HL-60 (cell line): ENCODE data around the gene SHISA3.

Experiments used
- POLR2AphosphoS5 ChIP-seq: IDR thresholded peaks from 2 replicates; pipeline ENCODE4 v1.6.1; 2012; ENCODE audit warnings: low read depth
- TF ChIP-seq, protein P1 (sequence below): IDR thresholded peaks from one replicate; pipeline ENCODE4 v1.5.1; 2011; ENCODE audit warnings: low read length, control low read depth, inconsistent platforms; ENCODE audit not compliant: insufficient read depth
- TF ChIP-seq, protein P2 (sequence below): IDR thresholded peaks from 2 replicates; pipeline ENCODE4 v1.6.1; 2012; ENCODE audit warnings: low read depth; ENCODE audit not compliant: insufficient replicate concordance

DNA sequence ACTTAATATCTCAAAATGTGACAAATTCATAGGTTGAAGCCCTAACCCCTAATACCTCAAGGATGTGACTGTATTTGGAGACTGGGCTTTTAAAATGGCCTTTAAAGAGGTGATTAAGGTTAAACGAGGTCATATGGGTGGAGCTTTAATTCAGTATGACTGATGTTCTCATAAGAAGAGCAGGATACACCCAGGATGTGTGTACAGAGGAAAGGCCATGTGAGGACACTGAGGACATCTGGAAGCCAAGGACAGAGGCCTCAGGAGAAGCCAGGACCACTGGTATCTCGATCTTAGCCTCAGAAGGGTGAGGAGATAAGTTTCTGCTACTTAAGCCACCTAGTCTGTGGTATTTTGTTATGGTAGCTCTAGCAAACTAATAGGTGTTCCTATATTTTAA, 49.0 kb upstream of the SHISA3 start:
- TF ChIP-seq, protein P1, sequence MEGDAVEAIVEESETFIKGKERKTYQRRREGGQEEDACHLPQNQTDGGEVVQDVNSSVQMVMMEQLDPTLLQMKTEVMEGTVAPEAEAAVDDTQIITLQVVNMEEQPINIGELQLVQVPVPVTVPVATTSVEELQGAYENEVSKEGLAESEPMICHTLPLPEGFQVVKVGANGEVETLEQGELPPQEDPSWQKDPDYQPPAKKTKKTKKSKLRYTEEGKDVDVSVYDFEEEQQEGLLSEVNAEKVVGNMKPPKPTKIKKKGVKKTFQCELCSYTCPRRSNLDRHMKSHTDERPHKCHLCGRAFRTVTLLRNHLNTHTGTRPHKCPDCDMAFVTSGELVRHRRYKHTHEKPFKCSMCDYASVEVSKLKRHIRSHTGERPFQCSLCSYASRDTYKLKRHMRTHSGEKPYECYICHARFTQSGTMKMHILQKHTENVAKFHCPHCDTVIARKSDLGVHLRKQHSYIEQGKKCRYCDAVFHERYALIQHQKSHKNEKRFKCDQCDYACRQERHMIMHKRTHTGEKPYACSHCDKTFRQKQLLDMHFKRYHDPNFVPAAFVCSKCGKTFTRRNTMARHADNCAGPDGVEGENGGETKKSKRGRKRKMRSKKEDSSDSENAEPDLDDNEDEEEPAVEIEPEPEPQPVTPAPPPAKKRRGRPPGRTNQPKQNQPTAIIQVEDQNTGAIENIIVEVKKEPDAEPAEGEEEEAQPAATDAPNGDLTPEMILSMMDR: no peak
- TF ChIP-seq, protein P2, sequence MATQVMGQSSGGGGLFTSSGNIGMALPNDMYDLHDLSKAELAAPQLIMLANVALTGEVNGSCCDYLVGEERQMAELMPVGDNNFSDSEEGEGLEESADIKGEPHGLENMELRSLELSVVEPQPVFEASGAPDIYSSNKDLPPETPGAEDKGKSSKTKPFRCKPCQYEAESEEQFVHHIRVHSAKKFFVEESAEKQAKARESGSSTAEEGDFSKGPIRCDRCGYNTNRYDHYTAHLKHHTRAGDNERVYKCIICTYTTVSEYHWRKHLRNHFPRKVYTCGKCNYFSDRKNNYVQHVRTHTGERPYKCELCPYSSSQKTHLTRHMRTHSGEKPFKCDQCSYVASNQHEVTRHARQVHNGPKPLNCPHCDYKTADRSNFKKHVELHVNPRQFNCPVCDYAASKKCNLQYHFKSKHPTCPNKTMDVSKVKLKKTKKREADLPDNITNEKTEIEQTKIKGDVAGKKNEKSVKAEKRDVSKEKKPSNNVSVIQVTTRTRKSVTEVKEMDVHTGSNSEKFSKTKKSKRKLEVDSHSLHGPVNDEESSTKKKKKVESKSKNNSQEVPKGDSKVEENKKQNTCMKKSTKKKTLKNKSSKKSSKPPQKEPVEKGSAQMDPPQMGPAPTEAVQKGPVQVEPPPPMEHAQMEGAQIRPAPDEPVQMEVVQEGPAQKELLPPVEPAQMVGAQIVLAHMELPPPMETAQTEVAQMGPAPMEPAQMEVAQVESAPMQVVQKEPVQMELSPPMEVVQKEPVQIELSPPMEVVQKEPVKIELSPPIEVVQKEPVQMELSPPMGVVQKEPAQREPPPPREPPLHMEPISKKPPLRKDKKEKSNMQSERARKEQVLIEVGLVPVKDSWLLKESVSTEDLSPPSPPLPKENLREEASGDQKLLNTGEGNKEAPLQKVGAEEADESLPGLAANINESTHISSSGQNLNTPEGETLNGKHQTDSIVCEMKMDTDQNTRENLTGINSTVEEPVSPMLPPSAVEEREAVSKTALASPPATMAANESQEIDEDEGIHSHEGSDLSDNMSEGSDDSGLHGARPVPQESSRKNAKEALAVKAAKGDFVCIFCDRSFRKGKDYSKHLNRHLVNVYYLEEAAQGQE: no peak
- no peak for TF ChIP-seq POLR2AphosphoS5
